K562 (cell line): ENCODE measurements around the gene MYOT. TPM values are rescaled to one million over a fixed set of nuclear protein-coding genes. Genes with fewer than 3 reads are reported as not detected.

ENCODE experiments used
- ATAC-seq: fragments of 200-7000 bp; cut with Tn5 transposase; 3 replicates; pipeline ENCODE4 v1.9.1; 2020; ENCODE audit warnings: moderate library complexity
- BruUV-seq: library from RNA; stranded (reverse); fragments of 400-500 nt; replicated peaks from 2 replicates; lab custom pipeline; 2021; lab: Mats Ljungman, UMichigan
- CTCF ChIA-PET: fragments of 300-600 bp; formaldehyde crosslinking; extraction: SDS; loops from one replicate; lab custom pipeline; 2021; ENCODE audit warnings: low intra/inter-chr PET ratio; lab: Yijun Ruan, JAX
- POLR2A ChIA-PET: fragments of 300-600, 350-650 bp; sonication (Branson Sonifier 250); formaldehyde crosslinking; extraction: SDS; loops from one replicate; lab custom pipeline; 2021; ENCODE audit warnings: antibody characterized with exemption, inconsistent platforms; lab: Yijun Ruan, JAX
- DNase-seq, 4 experiments: peaks; one replicate each; pipeline versions ENCODE4 v3.0.0 to v3.0.0-alpha.2; 2011 to 2018; ENCODE audit warnings: low spot score in 3 of 4, mixed read lengths in 3 of 4; ENCODE audit errors: extremely low read depth in 1 of 4
- FAIRE-seq: peaks from 2 replicates; lab custom pipeline; 2011; peaks lifted over from hg19 to GRCh38; lab: Jason Lieb, UNC
- H2AFZ ChIP-seq: 2 replicates; pipeline ENCODE4 v1.6.0; 2011; ENCODE audit warnings: low read depth, low read length, control low read depth, inconsistent platforms
- H3K27ac ChIP-seq: fragments of 200-600 bp; 3 replicates; pipeline ENCODE4 v1.8.0; 2011; ENCODE audit warnings: low read depth, mild to moderate bottlenecking, control low read depth, inconsistent platforms, low read length, moderate library complexity, mixed read lengths; ENCODE audit errors: extremely low read depth
- H3K27me3 ChIP-seq, 2 experiments: fragments of 300-600 bp in 1 of 2; 2 replicates in 1 of 2; 3 replicates in 1 of 2; pipeline versions ENCODE4 v1.6.0 to v1.8.0; 2011; ENCODE audit warnings: inconsistent platforms in 2 of 2, low read length in 2 of 2, mild to moderate bottlenecking in 1 of 2, mixed read lengths in 1 of 2, moderate library complexity in 1 of 2; ENCODE audit not compliant: control insufficient read depth in 2 of 2, insufficient read depth in 2 of 2
- H3K36me3 ChIP-seq: fragments of 300-600 bp; 3 replicates; pipeline ENCODE4 v1.8.0; 2011; ENCODE audit warnings: mild to moderate bottlenecking, low read length, inconsistent platforms; ENCODE audit not compliant: control insufficient read depth, insufficient read depth
- H3K4me1 ChIP-seq, 2 experiments: fragments of 200-600 bp in 1 of 2; replicated peaks in 1 of 2; 2 replicates in 1 of 2; 3 replicates in 1 of 2; pipeline versions ENCODE4 v1.5.1 to v1.8.0; 2011; ENCODE audit warnings: inconsistent platforms in 2 of 2, low read length in 2 of 2, mild to moderate bottlenecking in 1 of 2, mixed read lengths in 1 of 2, moderate library complexity in 1 of 2; ENCODE audit not compliant: control insufficient read depth in 2 of 2, insufficient read depth in 2 of 2
- H3K4me2 ChIP-seq: 2 replicates; pipeline ENCODE4 v1.6.1; 2011; ENCODE audit warnings: low read length, control low read depth, inconsistent platforms, mixed read lengths; ENCODE audit not compliant: insufficient read depth
- H3K4me3 ChIP-seq: fragments of 200-600 bp; sonication (generic), shearing (Covaris generic); 2 replicates; pipeline ENCODE4 v1.5.1; 2016; ENCODE audit warnings: control low read depth, inconsistent platforms
- H3K79me2 ChIP-seq: fragments of 200-600 bp; 3 replicates; pipeline ENCODE4 v1.8.0; 2011; ENCODE audit warnings: low read length, inconsistent platforms; ENCODE audit not compliant: control insufficient read depth, insufficient read depth
- H3K9ac ChIP-seq, 2 experiments: 2 replicates each; pipeline versions ENCODE4 v1.6.0 to v1.6.1; 2011; ENCODE audit warnings: low read depth in 2 of 2, low read length in 2 of 2, control low read depth in 1 of 2, inconsistent platforms in 1 of 2, mild to moderate bottlenecking in 1 of 2, mixed read lengths in 1 of 2; ENCODE audit not compliant: insufficient read depth in 1 of 2
- H3K9me1 ChIP-seq: one replicate; pipeline ENCODE4 v1.6.0; 2011; ENCODE audit warnings: inconsistent platforms, mild to moderate bottlenecking, low read length, moderate library complexity; ENCODE audit not compliant: control insufficient read depth, insufficient read depth
- H3K9me3 ChIP-seq: replicated peaks from 2 replicates; pipeline ENCODE4 v1.5.1; 2011; ENCODE audit warnings: low read depth, low read length, inconsistent platforms; ENCODE audit not compliant: control insufficient read depth, insufficient read depth
- H4K20me1 ChIP-seq: replicated peaks from 2 replicates; pipeline ENCODE4 v1.6.1; 2011; ENCODE audit warnings: low read length, inconsistent platforms, mixed read lengths; ENCODE audit not compliant: control insufficient read depth, insufficient read depth
- ATF3 ChIP-seq, 2 experiments: fragments of 450-650 bp in 1 of 2; sonication (generic) in 1 of 2; formaldehyde crosslinking in 1 of 2; IDR thresholded peaks in 1 of 2; conservative IDR thresholded peaks in 1 of 2; 2 replicates each; pipeline versions ENCODE4 v1.6.1 to v1.8.1; 2016 to 2023; ENCODE audit warnings: mild to moderate bottlenecking in 2 of 2, moderate library complexity in 2 of 2, inconsistent platforms in 1 of 2, missing genetic modification reagents in 1 of 2
- CC2D1A ChIP-seq: fragments of 450-650 bp; IDR thresholded peaks from 2 replicates; pipeline ENCODE4 v1.6.1; 2017; ENCODE audit warnings: mild to moderate bottlenecking
- CREB3 ChIP-seq: fragments of 450-650 bp; conservative IDR thresholded peaks from 2 replicates; pipeline ENCODE4 v1.6.1; 2016; ENCODE audit warnings: missing genetic modification characterization, low read depth, mild to moderate bottlenecking, missing compliant biosample characterization, moderate library complexity
- CTCFL ChIP-seq: IDR thresholded peaks from 2 replicates; pipeline ENCODE4 v1.6.1; 2011; ENCODE audit warnings: borderline replicate concordance, low read depth, mild to moderate bottlenecking, moderate library complexity, low read length; ENCODE audit not compliant: insufficient read depth, poor library complexity, severe bottlenecking
- FOXJ2 ChIP-seq: fragments of 200-800 bp; sonication (Bioruptor generic); IDR thresholded peaks from 2 replicates; pipeline ENCODE4 v1.6.1; 2016; ENCODE audit warnings: missing genetic modification characterization, missing compliant biosample characterization
- HCFC1 ChIP-seq: IDR thresholded peaks from 2 replicates; pipeline ENCODE4 v1.6.1; 2012; ENCODE audit warnings: low read depth, low read length, improper control_type of control experiment
- JUN ChIP-seq, 2 experiments: sonication (generic) in 1 of 2; formaldehyde crosslinking in 1 of 2; IDR thresholded peaks; 2 replicates each; pipeline versions ENCODE4 v1.6.1 to v1.8.0; 2012 to 2022; ENCODE audit warnings: borderline replicate concordance in 2 of 2, mild to moderate bottlenecking in 2 of 2, improper control_type of control experiment in 1 of 2, low read depth in 1 of 2, low read length in 1 of 2, missing genetic modification reagents in 1 of 2
- MBD2 ChIP-seq: sonication (generic); IDR thresholded peaks from 2 replicates; pipeline ENCODE4 v1.6.1; 2016; ENCODE audit warnings: low read depth, borderline replicate concordance
- SAFB ChIP-seq: fragments of 200-400 bp; formaldehyde crosslinking; IDR thresholded peaks from 2 replicates; pipeline ENCODE4 v1.6.1; 2017; ENCODE audit warnings: low read depth, low read length, borderline replicate concordance
- SMARCA4 ChIP-seq: fragments of 450-650 bp; IDR thresholded peaks from 2 replicates; pipeline ENCODE4 v1.6.1; 2016
- TAF15 ChIP-seq: fragments of 200-400 bp; formaldehyde crosslinking; IDR thresholded peaks from 2 replicates; pipeline ENCODE4 v1.6.1; 2017; ENCODE audit warnings: mild to moderate bottlenecking, low read depth, low read length, moderate library complexity
- TAF7 ChIP-seq: fragments of 450-650 bp; IDR thresholded peaks from 2 replicates; pipeline ENCODE4 v1.6.1; 2016; ENCODE audit warnings: missing genetic modification characterization, missing compliant biosample characterization
- ZNF347 ChIP-seq: fragments of 450-650 bp; formaldehyde crosslinking; IDR thresholded peaks from 2 replicates; pipeline ENCODE4 v1.4.0; 2020; ENCODE audit warnings: low read depth, mild to moderate bottlenecking, moderate library complexity
- ZNF668 ChIP-seq: fragments of 250-450 bp; sonication (Bioruptor Pico); IDR thresholded peaks from 2 replicates; pipeline ENCODE4 v1.8.0; 2022; ENCODE audit warnings: mild to moderate bottlenecking, inconsistent platforms
- WGBS: fragments of 100-300 bp; shearing (Covaris generic); methylation state at CpG from one replicate; pipeline ENCODE4 v1.1.6; 2016; ENCODE audit warnings: low coverage, mixed read lengths; ENCODE audit not compliant: insufficient coverage; ENCODE audit errors: missing lambda C conversion rate; 5-methylcytosine and 5-hydroxymethylcytosine counted together
- in situ Hi-C: fragments of 300-500 bp; cut with MboI; formaldehyde crosslinking; loops from 4 replicates; pipeline ENCODE4 v1.15.0; 2018; ENCODE audit warnings: inconsistent platforms, mixed read lengths
- intact Hi-C: fragments of 100-400 bp; cut with micrococcal nuclease; formaldehyde crosslinking; loops from 2 replicates; pipeline ENCODE4 v1.14.2; 2022
- polyA plus RNA-seq, 8 experiments: library from polyadenylated mRNA; depleted of rRNA in 4 of 8; stranded (reverse) in 5 of 8; unstranded in 3 of 8; fragments of >200 nt; fragmentation: Nextera tagmentation in 2 of 8; fragmentation: Illumina TruSeq in 1 of 8; extraction: Ambion mirVana in 2 of 8; extraction: Trizol in 1 of 8; gene quantifications; 2 replicates each; pipeline versions ENCODE4 v1.2.1 to v1.2.3, GENCODE V29; 2011 to 2014; ENCODE audit warnings: inconsistent platforms in 1 of 8, missing spikeins in 1 of 8
- total RNA-seq, 7 experiments: library from RNA; depleted of rRNA in 6 of 7; stranded (reverse); fragments of >200 nt in 6 of 7; fragmentation: Illumina TruSeq in 2 of 7; extraction: Trizol in 2 of 7; gene quantifications; 2 replicates each; pipeline versions ENCODE4 v1.2.1 to v1.2.3, GENCODE V29; 2011 to 2021; ENCODE audit warnings: low replicate concordance in 1 of 7

The MYOT gene
- total and polyA plus RNA-seq, 9 of the 15 experiments (the other 6 are each of a cell fraction or from before 2014, with no cell fraction given), result 0.24 to 0.38 TPM; not detected in 7

- H3K9ac ChIP-seq, result peak within 1 kb of the TSS; percentile 85 to 99
- CTCF ChIA-PET, result no interaction called here
- peak within 1 kb of the TSS; percentile 99 for H2AFZ ChIP-seq
- no peaks in the 10 kb centered on the region for H3K27me3 ChIP-seq
- intact Hi-C loops (loop anchor here (5.0 kb wide), 1 partner anchor 112 kb away; no protein-coding TSS in a partner anchor), in situ Hi-C loops (no loop called here)
- TSS peak; percentile 84 for BruUV-seq
- H4K20me1 ChIP-seq, result no peaks in the 10 kb centered on the region
- ATAC-seq, result peak; percentile 99
- H3K4me1 ChIP-seq, result peaks cover 4 to 14% of the 10 kb centered on the region in 2 experiments; a peak in 3 of 5 replicates
- H3K36me3 ChIP-seq, result no peaks in the 10 kb centered on the region
- DNase-seq, result peak; percentile 70 to 94 (median 82)
- peak within 1 kb of the TSS; percentile 85 for H3K27ac ChIP-seq
- no peaks in the 10 kb centered on the region for H3K9me1 ChIP-seq
- peak within 1 kb of the TSS; percentile 93 for H3K4me2 ChIP-seq
- H3K79me2 ChIP-seq, result 0 out of 3 replicates have a peak, but pooled peaks cover 2% of the 10 kb centered on the region
- peak; percentile 82 for FAIRE-seq
- 2% methylated on average over 59 of the region's 59 CpGs for WGBS
- POLR2A ChIA-PET, result interaction anchor here (0.5 to 3.6 kb wide), 17 partner anchors 10 to 449 kb away, joined by 3 to 21 read pairs (median 3); partner anchors contain the start of genes FAM53C and MYOT
- H3K4me3 ChIP-seq, result peak within 1 kb of the TSS; percentile 58
- H3K9me3 ChIP-seq, result no peaks in the 10 kb centered on the region
- TF ChIP-seq MBD2 (peak; percentile 34; the same call in 1 of the 2 replicates), TAF7 (tag) (0 out of 2 replicates have a peak, but pooled peaks have one; percentile 52), HCFC1 (peak; percentile 61), JUN (IDR thresholded peaks at IDR 0.05; ENCODE audit: borderline replicate concordance, low read depth, low read length) (peak; percentile 7; the same call in 1 of the 2 replicates), JUN (CRISPR knock-in tag; IDR thresholded peaks at IDR 0.05; ENCODE audit: borderline replicate concordance) (no peak), CTCFL (peak; percentile 60), TAF15 (no peak), ATF3 (IDR thresholded peaks at IDR 0.05) (no peak), ATF3 (CRISPR knock-in tag; conservative IDR thresholded peaks at IDR 0.05) (no peak), FOXJ2 (tag) (peak; percentile 47; the same call in 1 of the 2 replicates), ZNF668 (CRISPR knock-in tag) (no peak), ZNF347 (CRISPR knock-in tag) (no peak), SMARCA4 (no peak), CC2D1A (peak; percentile 76), SAFB (no peak), CREB3 (tag) (no peak)
Measured at GRCh38 chr5:137888863-137889759, 21.5 kb downstream of the MYOT start, which contains the start of gene PKD2L2. PKD2L2 (plus strand) TSS chr5:137889457; CDS start chr5:137889492, 35 bp downstream.
